ENCODE data around the gene ENPP3. TPM values are rescaled to one million over a fixed set of nuclear protein-coding genes. Genes with fewer than 3 reads are reported as not detected.

Gene ENPP3
- total RNA-seq, 2 experiments from 2014 or later, result 0.22 to 0.34 TPM

GRCh38 chr6:131629651-131630050, 7.5 kb upstream of the ENPP3 start:
- H3K4me3 Mint-ChIP-seq, result peak overlapping the region; percentile 98

GRCh38 chr6:131631625-131632289, 5.3 kb upstream of the ENPP3 start:
- TF ChIP-seq CTCF (IDR thresholded peaks at IDR 0.05), result no peak
- H3K27me3 ChIP-seq (ENCODE audit: control insufficient read depth in 1 of 2, insufficient read depth in 2 of 2, low read length in 2 of 2), result no peaks in the 10 kb centered on the region
- peaks cover 8% of the 10 kb centered on the region for H3K4me1 ChIP-seq (ENCODE audit: insufficient read depth, low read length)
- ChIA-PET CTCF (no interaction called here), POLR2A (no interaction called here)
- H3K27ac ChIP-seq (ENCODE audit: low read depth in 1 of 2, low read length in 2 of 2), result no peak overlapping the region
- Mint-ChIP-seq H3K27me3 (no peaks in the 10 kb centered on the region), H3K27ac (no peak overlapping the region), H3K36me3 (ENCODE audit: low read depth) (peaks cover 16% of the 10 kb centered on the region), H3K4me3 (peak overlapping the region; percentile 11), H3K4me1 (ENCODE audit: low read depth) (peaks cover 29% of the 10 kb centered on the region), H3K9me3 (no peaks in the 10 kb centered on the region)
- ATAC-seq (ENCODE audit: poor library complexity) (no peak), DNase-seq (no peak)
- no peaks in the 10 kb centered on the region for H3K36me3 ChIP-seq (ENCODE audit: insufficient read depth, low read length)
- intact Hi-C loops (cut with DNase I, micrococcal nuclease), result loop anchor here in 1 of 2 experiments (10.0 kb wide), 1 partner anchor 873 kb away; no protein-coding TSS in a partner anchor
- H3K4me3 ChIP-seq (ENCODE audit: low read length), result no peak overlapping the region
- no peaks in the 10 kb centered on the region for H3K9me3 ChIP-seq (ENCODE audit: control insufficient read depth in 1 of 2, insufficient read depth in 1 of 2, low read length in 2 of 2)

More at GRCh38 chr6:131629651-131630050, 7.5 kb upstream of the ENPP3 start:
- H3K4me1 Mint-ChIP-seq (ENCODE audit: low read depth), result peaks cover 43% of the 10 kb centered on the region
- intact Hi-C loops (cut with DNase I, micrococcal nuclease), result loop anchor here in 1 of 2 experiments (2.0 to 10.0 kb wide), 4 partner anchors 447 to 875 kb away; partner anchors contain the start of gene EPB41L2
- ChIA-PET POLR2A (interaction anchor here (0.7 kb wide), 1 partner anchor 13 kb away, joined by 3 read pairs; no protein-coding TSS in a partner anchor), CTCF (no interaction called here)
- Histone ChIP-seq H3K4me3 (ENCODE audit: low read length) (no peak overlapping the region), H3K4me1 (ENCODE audit: insufficient read depth, low read length) (peaks cover 8% of the 10 kb centered on the region), H3K36me3 (ENCODE audit: insufficient read depth, low read length) (peaks cover 7% of the 10 kb centered on the region), H3K27me3 (ENCODE audit: control insufficient read depth in 1 of 2, insufficient read depth in 2 of 2, low read length in 2 of 2) (no peaks in the 10 kb centered on the region), H3K9me3 (ENCODE audit: control insufficient read depth in 1 of 2, insufficient read depth in 1 of 2, low read length in 2 of 2) (no peaks in the 10 kb centered on the region), H3K27ac (ENCODE audit: low read depth in 1 of 2, low read length in 2 of 2) (no peak overlapping the region)
- no peak for TF ChIP-seq CTCF (IDR thresholded peaks at IDR 0.05)
- no peaks in the 10 kb centered on the region for H3K9me3 Mint-ChIP-seq
- ATAC-seq (ENCODE audit: poor library complexity) (no peak), DNase-seq (no peak)
- H3K27me3 Mint-ChIP-seq, result no peaks in the 10 kb centered on the region
- H3K36me3 Mint-ChIP-seq (ENCODE audit: low read depth), result peaks cover 33% of the 10 kb centered on the region
- peak overlapping the region; percentile 86 for H3K27ac Mint-ChIP-seq

GRCh38 chr6:131635384-131636340, 1.4 kb upstream of the ENPP3 start:
- intact Hi-C loops (cut with DNase I, micrococcal nuclease), result loop anchor here in 1 of 2 experiments (10.0 kb wide), 1 partner anchor 869 kb away; no protein-coding TSS in a partner anchor
- H3K4me1 ChIP-seq (ENCODE audit: insufficient read depth, low read length), result no peaks in the 10 kb centered on the region
- H3K9me3 ChIP-seq (ENCODE audit: control insufficient read depth in 1 of 2, insufficient read depth in 1 of 2, low read length in 2 of 2), result no peaks in the 10 kb centered on the region
- DNase-seq (no peak), ATAC-seq (ENCODE audit: poor library complexity) (no peak)
- H3K9me3 Mint-ChIP-seq, result no peaks in the 10 kb centered on the region
- H3K4me3 ChIP-seq (ENCODE audit: low read length), result no peak overlapping the region
- no peak overlapping the region for H3K27ac Mint-ChIP-seq
- H3K27ac ChIP-seq (ENCODE audit: low read depth in 1 of 2, low read length in 2 of 2), result no peak overlapping the region
- no peaks in the 10 kb centered on the region for H3K36me3 ChIP-seq (ENCODE audit: insufficient read depth, low read length)
- no peaks in the 10 kb centered on the region for H3K27me3 Mint-ChIP-seq
- TF ChIP-seq CTCF (IDR thresholded peaks at IDR 0.05), result no peak
- H3K4me3 Mint-ChIP-seq, result no peak overlapping the region
- H3K27me3 ChIP-seq (ENCODE audit: control insufficient read depth in 1 of 2, insufficient read depth in 2 of 2, low read length in 2 of 2), result no peaks in the 10 kb centered on the region
- CTCF ChIA-PET, result no interaction called here
- POLR2A ChIA-PET, result no interaction called here
- H3K36me3 Mint-ChIP-seq (ENCODE audit: low read depth), result no peaks in the 10 kb centered on the region
- H3K4me1 Mint-ChIP-seq (ENCODE audit: low read depth), result no peaks in the 10 kb centered on the region

All from CD4-positive, alpha-beta T cell (primary cell).